GM21529 (cell line): Measurements from ENCODE around the gene CASZ1.

Experiments used
- ATAC-seq: cut with Tn5 transposase; IDR thresholded peaks from one replicate; pipeline ENCODE4 v1.9.1; 2021; ENCODE audit not compliant: unreplicated experiment

Gene CASZ1

DNA sequence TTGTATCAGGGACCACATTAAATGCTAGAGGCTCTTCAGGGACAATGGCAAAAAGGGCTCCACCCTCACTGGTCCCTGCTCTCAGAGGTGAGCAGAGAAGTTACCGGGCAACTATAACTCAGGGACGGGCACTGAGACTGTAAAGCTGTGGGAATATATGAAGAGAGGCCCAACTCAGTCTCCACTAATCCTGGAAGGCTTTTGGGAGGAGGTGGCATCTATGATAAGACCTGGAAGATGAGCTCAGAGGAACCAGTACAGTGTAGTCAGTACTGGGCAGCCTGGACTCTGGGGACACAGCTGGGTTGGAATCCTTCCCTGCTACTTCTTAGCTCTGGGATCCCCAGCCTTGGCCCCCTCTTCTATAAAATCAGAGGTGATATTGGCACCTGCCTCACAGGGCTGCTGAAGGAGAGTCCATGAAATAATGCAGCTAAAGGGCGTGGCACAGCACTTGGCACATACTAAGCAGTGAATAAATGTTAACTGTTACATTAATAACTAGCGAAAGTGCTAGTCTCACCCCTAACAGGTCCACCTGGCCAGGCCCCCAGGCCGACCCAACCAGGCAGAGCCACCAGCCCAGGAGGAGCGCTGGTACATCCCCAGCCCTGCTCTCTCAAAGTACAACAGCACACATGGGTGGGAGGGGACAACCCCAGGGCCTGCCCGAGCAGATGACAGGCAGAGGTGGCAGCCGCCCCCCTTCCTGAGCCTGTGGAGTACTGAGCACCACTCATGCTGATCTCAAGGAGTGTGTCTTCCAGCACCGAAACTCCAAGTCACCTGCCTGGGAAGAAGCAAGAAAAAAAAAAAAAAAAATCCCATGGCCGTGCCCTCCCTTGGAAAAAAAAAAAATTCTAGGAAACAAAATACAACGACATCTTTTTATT lies 62.7 kb downstream of the CASZ1 start:
- peak; percentile 49 for ATAC-seq

DNA sequence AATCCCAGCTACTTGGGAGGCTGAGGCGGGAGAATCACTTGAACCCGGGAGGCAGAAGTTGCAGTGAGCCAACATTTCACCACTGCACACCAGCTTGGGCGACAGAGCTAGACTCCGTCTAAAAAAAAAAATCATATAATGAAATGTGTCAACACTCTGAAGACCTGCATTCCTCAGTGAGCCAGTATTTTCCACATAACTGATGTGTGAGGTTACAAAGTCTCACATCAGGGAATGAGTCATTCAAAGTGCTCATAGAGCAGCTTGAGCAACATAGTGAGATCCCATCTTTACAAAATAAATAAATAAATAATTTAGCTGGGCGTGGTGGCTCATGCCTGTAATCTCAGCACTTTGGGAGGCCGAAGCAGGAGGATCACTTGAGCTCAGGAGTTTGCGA lies 65.5 kb downstream of the CASZ1 start:
- ATAC-seq, result no peak

DNA sequence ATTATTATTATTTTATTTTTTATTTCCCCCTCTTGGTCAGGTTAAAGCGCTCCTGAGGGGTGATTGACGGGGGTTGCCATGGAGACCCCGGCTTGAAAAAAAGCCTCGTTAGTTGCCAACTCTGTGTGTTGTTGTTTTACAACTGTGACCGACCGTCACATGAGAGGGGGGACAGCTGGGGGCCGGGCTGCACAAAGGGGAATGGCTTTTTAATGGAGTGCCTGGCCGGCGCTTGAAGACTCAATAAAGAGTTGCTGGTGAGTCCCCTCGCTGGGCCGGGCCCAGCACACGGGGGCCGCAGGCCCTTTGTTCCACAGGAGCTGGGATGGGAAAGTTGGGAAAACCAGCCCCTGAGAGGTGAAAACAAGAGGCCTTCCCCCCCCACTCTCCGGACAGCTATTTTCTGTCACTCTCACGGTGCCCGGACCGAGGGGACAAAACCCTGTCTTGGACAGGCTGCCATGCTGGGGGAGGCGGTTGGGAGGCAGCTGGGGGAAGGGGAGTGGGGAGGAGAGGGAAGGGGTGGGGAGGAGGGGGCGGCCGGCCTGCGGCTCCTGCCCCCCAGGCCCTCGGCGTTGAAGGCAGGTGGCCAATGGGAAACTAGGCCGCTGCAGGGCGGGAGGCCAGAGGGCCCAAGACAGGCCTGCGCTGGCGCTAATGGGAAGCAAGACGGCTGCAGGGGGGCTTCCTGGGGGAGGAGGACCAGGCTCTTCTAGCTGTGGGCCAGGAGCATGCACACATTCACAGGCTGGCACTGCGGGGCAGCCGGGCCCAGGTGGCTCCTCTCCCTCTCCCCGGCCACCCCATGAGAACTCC lies 67.6 kb downstream of the CASZ1 start:
- ATAC-seq, result no peak

DNA sequence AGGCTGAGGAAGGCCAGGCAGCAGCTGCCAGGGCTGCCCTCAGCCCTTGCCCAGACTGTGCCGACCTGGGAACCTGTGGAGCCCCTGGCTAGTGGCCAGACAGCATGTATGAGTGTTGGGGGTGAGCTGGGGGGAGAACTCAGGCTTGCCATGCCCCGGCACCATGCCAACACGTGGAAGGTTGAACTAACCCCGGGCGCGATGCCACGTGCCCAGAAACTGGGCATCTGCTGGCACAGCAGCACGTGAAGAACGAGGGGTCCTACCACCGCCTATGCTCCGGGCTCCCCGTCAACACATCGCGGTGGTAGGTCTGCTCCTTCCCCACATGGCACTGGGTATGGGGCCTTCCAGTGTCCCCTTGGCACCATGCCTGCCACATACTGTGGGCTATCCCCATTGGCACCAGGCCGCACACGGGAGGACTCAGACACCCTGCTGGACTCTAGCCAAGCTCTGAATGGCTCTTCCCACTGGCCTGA lies 68.7 kb downstream of the CASZ1 start:
- ATAC-seq, result no peak

DNA sequence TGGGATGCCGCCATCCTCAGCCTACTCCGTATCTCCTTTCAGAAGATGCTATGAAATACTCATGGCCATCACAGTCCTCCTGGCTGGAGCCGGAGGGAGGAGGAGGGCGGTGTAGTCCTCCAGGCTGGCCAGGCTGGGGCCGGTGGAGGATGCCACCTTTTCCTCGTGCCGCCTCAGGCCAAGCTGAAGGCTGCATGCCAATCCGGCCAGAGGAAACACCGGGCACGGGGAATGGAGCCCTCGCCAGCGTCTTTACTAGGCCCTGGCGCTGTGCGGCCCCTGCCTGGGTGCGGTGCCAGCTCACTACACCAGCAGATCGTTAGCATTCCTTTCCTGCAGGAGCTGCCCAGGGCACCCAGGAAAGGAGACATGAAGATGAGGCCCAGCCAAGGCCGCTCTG lies 70.1 kb downstream of the CASZ1 start:
- ATAC-seq, result no peak

DNA sequence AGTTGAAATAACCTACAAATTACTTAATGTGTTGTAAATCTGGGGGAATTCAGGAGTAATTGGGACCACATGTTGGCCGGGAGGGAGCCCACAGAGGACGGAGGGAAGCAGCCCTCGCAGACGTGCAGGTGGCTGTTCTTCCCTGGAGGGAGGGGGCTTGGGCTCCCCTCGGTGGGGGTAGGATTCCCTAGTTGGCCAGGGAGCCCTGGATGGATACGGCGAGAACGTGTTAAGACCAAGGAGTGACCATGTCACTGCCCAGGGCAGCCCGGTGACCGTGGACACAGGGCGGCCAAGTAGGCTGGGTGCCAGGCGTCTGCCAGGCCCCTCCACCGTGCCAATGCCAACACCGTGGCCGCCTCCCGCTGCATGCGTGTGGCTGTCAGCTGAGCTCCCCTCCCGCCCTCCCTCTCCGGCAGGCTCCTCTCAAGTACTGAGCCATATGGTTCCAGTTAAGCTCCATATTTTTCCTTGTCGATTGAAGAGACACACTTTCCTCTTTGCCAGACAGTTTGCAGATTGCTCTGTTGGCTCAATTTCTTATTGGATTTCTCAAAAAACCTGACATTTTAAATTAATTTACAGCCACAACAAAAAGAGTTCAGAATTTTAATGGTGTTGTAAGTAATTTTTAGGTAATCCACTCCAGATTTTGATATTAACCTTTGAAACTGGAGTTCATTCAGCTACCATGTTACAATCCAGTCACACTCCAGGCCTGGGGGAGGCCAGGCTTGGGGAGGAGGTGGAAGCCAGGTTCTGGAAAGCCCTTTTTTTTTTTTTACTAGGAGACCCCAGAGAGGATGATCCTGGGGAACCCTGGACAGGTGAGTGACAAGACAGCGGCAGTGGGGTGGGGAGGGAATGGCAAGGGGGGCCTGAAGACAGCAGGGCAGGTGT lies 71.2 kb downstream of the CASZ1 start:
- ATAC-seq, result no peak

DNA sequence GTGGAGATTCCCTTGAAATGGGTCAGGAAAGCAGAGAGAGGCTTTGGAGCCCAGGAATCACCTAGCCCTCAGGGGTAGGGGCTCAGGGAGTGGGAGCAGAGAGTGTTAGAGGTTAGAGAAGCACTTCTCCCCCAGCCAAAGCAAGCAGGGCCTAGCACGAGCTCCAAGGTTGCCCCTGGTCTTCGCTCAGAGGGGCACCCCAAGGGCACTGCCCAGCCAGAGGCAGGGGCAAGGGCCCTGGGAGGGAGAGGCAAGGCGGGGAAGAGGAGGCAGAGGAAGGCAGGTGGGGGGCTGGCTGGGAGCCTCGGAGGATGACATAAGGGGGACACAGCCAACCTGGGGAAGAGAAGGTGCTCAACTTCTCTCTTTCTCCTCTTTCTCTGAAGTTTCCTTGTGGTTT lies 71.9 kb downstream of the CASZ1 start:
- ATAC-seq, result no peak

DNA sequence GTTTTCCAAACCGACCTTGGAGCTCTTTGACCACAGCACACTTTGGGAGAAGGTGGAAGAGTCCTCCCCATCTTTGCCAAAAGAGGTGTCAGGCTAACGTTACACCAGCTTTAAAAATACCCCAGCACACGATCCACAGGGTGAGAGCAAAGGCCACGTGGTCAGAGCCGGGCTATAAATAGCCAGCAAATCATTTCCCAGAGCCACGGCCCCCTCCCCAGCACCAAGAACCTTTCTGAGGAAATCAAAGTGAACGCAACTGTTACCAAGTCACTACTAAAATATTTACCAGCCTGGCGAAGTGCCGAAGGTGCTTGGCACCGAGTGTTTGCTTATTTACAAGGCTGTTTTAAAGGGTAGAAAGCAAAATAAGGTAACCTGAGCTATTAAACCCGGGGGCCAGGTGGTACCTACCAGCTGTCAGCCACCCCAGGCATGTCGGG lies 72.4 kb downstream of the CASZ1 start:
- ATAC-seq, result no peak

DNA sequence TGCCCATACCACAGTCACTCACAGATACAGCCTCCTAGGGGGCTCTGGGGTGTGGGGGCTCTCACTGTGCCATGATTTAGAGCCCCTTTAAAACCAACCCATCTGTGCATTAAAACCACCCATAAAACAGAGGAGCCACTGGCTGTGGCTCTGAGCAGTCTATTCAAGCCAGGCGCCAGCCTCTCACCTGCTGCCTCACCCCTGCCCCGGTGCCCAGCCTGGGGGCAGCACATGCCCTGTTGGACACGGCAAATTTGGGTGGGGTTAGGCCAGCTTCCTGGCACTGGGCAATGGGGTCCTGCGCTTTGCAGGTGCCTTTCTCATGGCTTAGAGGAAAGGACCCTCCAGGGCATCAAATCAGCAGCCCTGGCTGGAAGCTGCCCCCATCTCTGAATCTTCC lies 73.1 kb downstream of the CASZ1 start:
- ATAC-seq, result no peak

DNA sequence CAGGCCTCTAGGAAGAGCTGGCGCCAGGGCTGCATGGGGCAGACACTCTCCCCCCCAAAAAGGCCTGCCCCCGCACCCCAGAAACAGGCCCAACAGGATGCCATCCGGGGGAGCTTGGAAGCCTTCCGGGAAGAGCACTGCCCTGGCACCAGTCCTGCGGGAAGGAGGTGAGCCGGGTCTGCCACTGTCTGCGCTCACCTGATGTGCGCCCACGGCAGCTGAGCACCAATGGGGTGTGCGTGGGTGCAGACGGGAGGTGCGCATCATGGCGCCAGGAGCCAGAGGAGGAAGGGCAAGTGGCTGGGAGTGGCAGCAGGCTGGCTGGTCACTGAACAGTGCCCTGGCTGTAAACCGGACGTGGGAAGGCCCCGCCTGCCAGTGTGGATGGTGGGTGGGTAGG lies 73.6 kb downstream of the CASZ1 start:
- ATAC-seq, result no peak

DNA sequence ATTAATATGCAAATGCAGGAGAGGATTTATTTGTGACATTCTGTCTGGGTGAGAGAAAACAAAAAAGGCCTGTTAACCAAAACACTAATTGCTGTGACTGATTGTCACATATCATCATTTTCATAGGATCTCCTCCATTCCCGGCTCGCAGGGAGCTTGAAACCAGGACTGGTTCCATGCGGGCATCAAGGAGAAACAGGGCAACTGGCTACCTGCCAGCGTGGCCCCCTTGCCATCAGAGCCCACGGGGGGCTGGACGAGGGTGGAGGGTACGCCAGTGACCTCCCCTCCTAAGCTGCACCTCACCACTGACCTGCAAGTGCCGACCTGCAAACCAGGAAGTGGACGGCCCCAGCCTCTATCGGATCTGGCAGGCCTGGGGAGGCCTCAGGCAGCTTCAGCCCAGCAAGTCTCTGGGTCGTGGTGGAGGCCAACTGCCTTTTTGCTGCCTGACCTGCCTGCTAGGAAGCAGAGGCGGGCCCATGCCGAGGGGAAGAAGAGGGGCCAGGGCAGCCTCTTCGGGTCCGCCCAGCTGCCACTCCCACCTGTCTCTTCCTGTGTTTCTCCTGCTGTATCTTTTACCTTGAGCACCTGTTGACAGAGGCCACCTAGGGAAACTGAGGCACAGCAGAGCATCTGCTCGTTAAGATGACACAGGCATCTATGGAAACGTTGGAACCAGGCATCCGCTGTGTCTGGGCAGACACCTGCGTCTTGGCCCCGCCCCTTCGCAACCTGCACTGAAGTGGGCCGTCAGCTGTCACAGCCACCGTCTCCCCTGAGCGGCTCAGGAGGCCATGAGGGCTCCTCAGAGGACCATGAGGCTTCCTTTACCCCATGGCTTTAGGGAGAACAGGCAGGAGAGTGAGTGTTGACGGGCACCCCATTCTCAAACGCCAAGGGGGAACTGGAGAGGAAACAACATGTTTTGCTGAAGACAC lies 74.8 kb downstream of the CASZ1 start:
- no peak for ATAC-seq

DNA sequence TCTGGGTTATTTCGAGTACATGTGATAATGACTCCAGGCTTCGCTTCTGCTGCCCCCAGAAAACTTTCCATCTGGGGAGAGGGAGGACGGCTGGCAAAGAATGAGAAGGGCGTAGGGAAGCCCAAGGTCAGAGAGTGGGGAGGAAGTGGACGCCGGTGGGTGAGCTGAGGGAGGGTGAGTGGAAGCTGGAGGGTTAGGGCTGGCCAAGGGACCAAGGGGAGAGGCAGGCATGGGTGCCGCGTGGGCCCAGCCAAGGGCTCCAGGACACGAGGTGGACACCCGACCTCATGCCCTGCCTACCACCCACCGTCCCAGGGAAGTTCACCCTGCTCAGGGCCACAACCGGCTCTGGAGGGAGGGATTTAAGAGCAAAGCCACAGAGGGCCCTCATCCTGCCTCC lies 75.8 kb downstream of the CASZ1 start:
- ATAC-seq, result no peak

DNA sequence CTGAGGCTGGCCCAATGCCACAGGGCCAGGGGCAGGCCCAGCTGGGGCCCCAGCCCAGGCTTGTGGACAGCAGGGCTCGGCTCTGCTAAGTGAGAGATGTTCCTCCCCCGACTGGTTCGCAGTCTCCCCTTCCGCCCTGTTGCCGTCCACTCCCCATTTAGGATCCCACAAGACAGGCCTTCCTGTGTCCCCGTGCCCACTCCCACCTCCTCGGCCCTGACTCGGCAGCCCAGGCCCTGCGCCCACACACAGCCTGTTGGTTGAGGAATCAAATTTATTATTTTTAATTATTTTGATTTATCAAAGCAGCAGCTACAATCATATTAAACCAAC lies 78.4 kb downstream of the CASZ1 start:
- no peak for ATAC-seq

DNA sequence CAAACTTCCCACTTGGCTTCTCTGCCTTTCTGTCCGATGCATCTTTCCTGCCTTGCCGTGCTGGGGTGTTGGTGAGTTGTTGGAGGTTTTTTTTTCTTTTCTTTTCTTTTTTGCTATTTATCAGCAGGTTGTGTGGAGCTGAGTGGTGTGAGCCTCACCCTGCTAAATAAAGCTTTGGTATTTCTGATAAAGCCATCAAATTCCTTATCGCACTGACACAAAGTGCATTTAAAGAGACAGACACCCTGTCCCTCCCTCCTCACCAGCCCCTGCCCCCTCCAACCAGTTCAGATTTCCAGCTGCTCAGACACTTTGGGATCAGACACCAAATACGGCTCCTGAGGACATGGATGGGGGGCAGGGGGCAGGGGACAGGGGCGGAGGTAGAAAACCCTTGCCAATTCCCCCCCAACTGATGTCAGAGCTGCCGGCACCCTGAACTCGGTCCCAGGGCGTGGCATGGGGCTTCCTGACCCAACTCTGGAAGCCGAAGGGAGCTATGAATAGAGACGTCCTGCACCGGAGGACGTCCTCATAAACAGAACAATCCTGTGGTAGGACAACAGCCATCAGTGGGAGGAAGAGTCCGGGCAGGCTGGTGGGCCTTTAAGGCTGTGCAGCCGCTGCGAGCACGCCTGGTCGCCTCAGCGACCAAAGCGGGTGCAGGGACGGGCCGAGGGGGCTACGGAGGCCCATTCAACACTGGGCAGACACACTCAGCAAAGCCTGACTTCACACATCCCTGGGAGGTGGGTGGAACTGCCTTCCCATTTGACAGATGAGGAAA lies 79.0 kb downstream of the CASZ1 start:
- no peak for ATAC-seq

DNA sequence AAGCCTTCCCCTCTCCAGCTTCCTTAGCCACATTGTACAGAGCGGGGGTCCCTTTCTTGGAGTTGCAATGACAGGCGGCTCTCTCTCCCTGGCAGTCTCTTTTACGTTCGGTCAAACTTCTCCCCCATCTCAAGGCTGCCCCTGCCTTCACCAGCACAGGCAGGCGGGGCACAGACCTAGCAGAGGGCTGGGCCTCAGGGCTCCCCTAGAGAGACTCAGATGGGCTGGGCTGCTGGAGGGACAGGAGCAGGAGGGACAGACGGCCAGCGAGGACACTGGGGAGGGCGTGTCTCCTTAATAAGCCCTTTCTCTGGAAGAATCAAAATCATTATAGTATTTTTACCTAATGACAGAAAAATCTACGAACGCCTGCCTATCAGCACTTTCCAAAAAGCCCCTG lies 79.6 kb downstream of the CASZ1 start:
- ATAC-seq, result no peak

DNA sequence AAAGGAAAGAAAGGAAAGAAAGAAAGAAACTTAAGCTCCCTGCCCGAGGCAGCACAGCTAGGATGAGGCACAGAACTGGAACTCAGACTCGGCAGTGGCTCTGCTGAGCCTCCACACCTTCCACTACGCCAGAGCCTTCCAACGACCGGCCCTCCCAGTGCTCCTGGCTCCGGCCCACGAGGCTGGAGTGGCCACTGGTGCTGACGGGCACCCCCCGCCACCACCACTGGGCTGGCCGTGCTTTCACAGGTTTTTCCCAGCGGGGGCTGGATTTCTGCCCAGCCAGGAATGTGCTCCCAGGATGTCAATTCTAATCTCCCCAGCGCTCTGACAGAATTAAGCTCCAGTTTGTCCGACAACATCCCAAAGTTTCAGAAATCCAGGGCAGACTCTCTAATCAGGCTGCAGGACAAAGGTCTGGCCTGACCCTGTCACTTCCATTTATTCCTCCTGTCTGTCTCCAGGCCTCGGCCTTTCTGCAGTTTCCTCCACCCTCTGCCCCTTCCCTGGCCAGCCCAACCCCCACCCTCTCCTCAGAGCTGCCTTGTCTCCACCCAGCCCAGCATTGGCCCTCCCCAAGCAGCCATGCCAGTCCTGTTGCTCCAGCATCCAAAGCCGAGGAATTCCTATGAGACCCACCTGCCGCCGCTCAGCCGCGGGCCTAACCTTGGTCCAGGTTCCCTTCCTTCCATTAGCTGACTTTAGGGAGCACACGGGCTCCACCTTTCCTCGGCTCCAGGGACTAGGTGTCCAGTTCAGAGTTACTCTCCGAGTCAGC lies 81.9 kb downstream of the CASZ1 start:
- ATAC-seq, result no peak

DNA sequence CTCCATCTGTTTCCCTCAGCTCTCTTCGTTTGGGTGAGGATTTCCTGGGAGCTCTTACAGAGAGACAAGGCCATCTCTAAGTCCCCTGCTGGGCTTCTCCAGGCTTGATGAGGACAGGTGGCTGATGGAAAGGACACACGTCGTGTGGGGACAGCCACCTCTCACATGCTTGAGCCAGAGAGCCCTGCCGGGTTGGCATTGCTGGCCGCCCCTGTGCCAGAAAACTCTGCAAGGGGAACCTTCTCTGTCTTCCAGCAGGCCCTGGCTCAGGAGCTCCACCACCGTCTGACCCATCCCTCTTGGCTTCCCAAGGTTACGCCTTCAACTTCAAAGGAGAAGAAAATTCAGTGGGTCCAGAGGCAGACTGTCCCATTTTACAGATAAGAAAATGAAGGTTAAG lies 82.8 kb downstream of the CASZ1 start:
- ATAC-seq, result no peak

DNA sequence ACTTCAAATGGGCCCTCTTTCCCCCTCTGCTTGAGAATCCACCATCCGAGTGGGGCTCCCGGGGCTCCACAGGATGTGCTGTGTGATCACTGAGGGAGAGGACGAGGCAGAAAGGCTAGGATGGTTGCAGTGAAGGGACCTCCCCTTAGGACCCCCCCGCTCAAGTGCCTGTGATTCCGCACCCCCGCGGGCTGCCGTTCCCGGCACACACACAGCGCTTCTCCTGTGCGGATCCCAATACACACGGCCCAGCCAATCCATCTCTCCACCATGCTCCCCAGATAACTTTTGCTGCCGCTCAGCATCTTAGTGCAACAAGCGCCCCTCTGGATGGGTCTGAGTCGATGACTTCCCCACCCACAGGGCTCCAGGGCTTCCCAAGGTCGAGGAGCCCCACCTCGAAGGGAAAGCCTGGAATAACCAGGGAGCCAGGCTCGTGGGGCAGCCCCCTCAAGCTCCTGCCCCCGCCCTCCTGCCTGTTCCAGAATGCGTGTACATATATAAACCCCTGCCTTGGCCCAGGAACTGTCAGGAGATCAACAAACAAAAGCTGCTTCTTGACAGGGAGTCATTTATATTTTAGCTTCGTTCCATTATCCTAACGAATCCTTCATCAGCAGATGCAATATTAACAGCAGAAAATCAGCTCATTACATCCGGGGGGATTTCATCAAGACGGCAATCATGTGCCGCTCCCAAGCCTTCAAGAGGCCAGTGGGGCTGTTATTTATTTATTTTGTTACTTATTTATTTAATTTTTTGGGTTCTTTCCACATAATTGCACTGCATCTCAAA lies 83.7 kb downstream of the CASZ1 start:
- no peak for ATAC-seq
